ENCODE data around the gene DPP7. TPM values are rescaled to one million over a fixed set of nuclear protein-coding genes. Genes with fewer than 3 reads are reported as not detected.
A peak's percentile ranks its signal among the peaks of the same experiment; 100 is the strongest.

DPP7 gene
- total RNA-seq, 2 experiments from 2014 or later: 154 to 182 TPM

GRCh38 chr9:137149363-137149762, 34.8 kb upstream of the DPP7 start:
- peak overlapping the region; percentile 42 for H3K27ac ChIP-seq (ENCODE audit: low read depth, low read length, poor library complexity, severe bottlenecking)
- CTCF ChIA-PET (ENCODE audit: unreplicated experiment): interaction anchor here (0.5 to 1.7 kb wide), 2 partner anchors 15 to 20 kb away, joined by 3 to 5 read pairs; no protein-coding TSS in a partner anchor
- POLR2A ChIA-PET: interaction anchor here (0.6 to 3.7 kb wide), 5 partner anchors 10 to 119 kb away, joined by 3 to 52 read pairs (median 4); no protein-coding TSS in a partner anchor
- no peaks in the 10 kb centered on the region for H3K9me2 ChIP-seq (ENCODE audit: insufficient read depth, low read length)
- peak overlapping the region; percentile 54; the same call in 1 of the 2 replicates for H3K4me2 ChIP-seq (ENCODE audit: low read length)
- no peak overlapping the region for H3K4me3 ChIP-seq (ENCODE audit: low read depth, low read length, poor library complexity, severe bottlenecking)
- TF ChIP-seq EZH2phosphoT487 (IDR thresholded peaks at IDR 0.05; ENCODE audit: borderline replicate concordance, low read depth, low read length): no peak
- no peak for TF ChIP-seq CTCF (conservative IDR thresholded peaks at IDR 0.05; ENCODE audit: low read length)
- no peaks in the 10 kb centered on the region for H3K9me3 ChIP-seq (ENCODE audit: low read length)
- H3K79me2 ChIP-seq (ENCODE audit: insufficient read depth, low read depth, low read length): no peaks in the 10 kb centered on the region
- no peaks in the 10 kb centered on the region for H4K20me1 ChIP-seq (ENCODE audit: insufficient read depth, low read length)
- BruUV-seq (replicated peaks): no TSS peak
- no peaks in the 10 kb centered on the region for H3K36me3 ChIP-seq (ENCODE audit: insufficient read depth, low read length)
- intact Hi-C loops (cut with micrococcal nuclease; ENCODE audit: unreplicated experiment): no loop called here
- DNase-seq (ENCODE audit: low spot score): no peak
- H3K4me1 ChIP-seq (ENCODE audit: insufficient read depth, low read length, poor library complexity, severe bottlenecking): peaks cover 17% of the 10 kb centered on the region
- peak overlapping the region; percentile 48; the same call in 1 of the 2 replicates for H2AFZ ChIP-seq (ENCODE audit: low read length)

DNA sequence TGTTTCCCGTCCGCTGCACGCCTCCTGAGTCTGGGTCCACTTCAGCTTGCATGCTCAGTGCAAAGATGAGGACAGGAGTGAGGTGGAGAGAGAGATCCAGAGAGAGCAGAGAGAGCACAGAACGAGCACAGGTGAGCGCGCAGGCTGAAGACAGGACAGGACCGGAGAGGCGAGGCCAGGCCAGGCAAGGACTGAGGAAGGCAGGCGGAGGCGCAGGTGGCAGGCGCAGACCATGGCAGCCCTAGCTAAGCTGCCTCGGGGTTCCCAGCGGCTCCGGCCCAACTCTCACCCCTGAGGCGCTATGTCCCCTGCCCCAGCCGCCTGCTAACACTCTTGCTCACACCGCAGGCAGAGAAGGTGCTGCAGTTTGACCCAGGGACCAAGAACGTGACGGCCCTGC, 34.1 kb upstream of the DPP7 start:
- H3K4me2 ChIP-seq (ENCODE audit: low read length): no peak overlapping the region
- H3K4me1 ChIP-seq (ENCODE audit: insufficient read depth, low read length, poor library complexity, severe bottlenecking): peaks cover 17% of the 10 kb centered on the region
- no peaks in the 10 kb centered on the region for H3K9me3 ChIP-seq (ENCODE audit: low read length)
- BruUV-seq (replicated peaks): no TSS peak
- ChIA-PET CTCF (ENCODE audit: unreplicated experiment) (no interaction called here), POLR2A (interaction anchor here (1.2 to 1.3 kb wide), 2 partner anchors 9 to 56 kb away, joined by 3 read pairs; no protein-coding TSS in a partner anchor)
- no peaks in the 10 kb centered on the region for H3K79me2 ChIP-seq (ENCODE audit: insufficient read depth, low read depth, low read length)
- no peak overlapping the region for H3K4me3 ChIP-seq (ENCODE audit: low read depth, low read length, poor library complexity, severe bottlenecking)
- H4K20me1 ChIP-seq (ENCODE audit: insufficient read depth, low read length): no peaks in the 10 kb centered on the region
- H2AFZ ChIP-seq (ENCODE audit: low read length): no peak overlapping the region
- H3K27ac ChIP-seq (ENCODE audit: low read depth, low read length, poor library complexity, severe bottlenecking): no peak overlapping the region
- no peak for DNase-seq (ENCODE audit: low spot score)
- H3K36me3 ChIP-seq (ENCODE audit: insufficient read depth, low read length): no peaks in the 10 kb centered on the region
- intact Hi-C loops (cut with micrococcal nuclease; ENCODE audit: unreplicated experiment): no loop called here
- TF ChIP-seq EZH2phosphoT487 (IDR thresholded peaks at IDR 0.05; ENCODE audit: borderline replicate concordance, low read depth, low read length) (no peak), CTCF (conservative IDR thresholded peaks at IDR 0.05; ENCODE audit: low read length) (no peak)
- no peaks in the 10 kb centered on the region for H3K9me2 ChIP-seq (ENCODE audit: insufficient read depth, low read length)

- POLR2A ChIA-PET: no interaction called here
Measured at GRCh38 chr9:137148242-137148641, 33.7 kb upstream of the DPP7 start.

More at GRCh38 chr9:137148242-137148641, 33.7 kb upstream of the DPP7 start:
- Histone ChIP-seq H3K4me2 (ENCODE audit: low read length) (no peak overlapping the region), H3K36me3 (ENCODE audit: insufficient read depth, low read length) (no peaks in the 10 kb centered on the region), H3K9me2 (ENCODE audit: insufficient read depth, low read length) (no peaks in the 10 kb centered on the region), H3K4me3 (ENCODE audit: low read depth, low read length, poor library complexity, severe bottlenecking) (no peak overlapping the region), H3K27ac (ENCODE audit: low read depth, low read length, poor library complexity, severe bottlenecking) (no peak overlapping the region), H3K4me1 (ENCODE audit: insufficient read depth, low read length, poor library complexity, severe bottlenecking) (peaks cover 17% of the 10 kb centered on the region), H4K20me1 (ENCODE audit: insufficient read depth, low read length) (no peaks in the 10 kb centered on the region), H3K79me2 (ENCODE audit: insufficient read depth, low read depth, low read length) (no peaks in the 10 kb centered on the region), H2AFZ (ENCODE audit: low read length) (no peak overlapping the region), H3K9me3 (ENCODE audit: low read length) (no peaks in the 10 kb centered on the region)
- intact Hi-C loops (cut with micrococcal nuclease; ENCODE audit: unreplicated experiment): no loop called here
- CTCF ChIA-PET (ENCODE audit: unreplicated experiment): interaction anchor here (0.6 kb wide), 1 partner anchor 19 kb away, joined by 5 read pairs; no protein-coding TSS in a partner anchor
- no peak for TF ChIP-seq EZH2phosphoT487 (IDR thresholded peaks at IDR 0.05; ENCODE audit: borderline replicate concordance, low read depth, low read length)
- BruUV-seq (replicated peaks): no TSS peak
- no peak for DNase-seq (ENCODE audit: low spot score)

Measured in OCI-LY7 (cell line).